ENCODE data around the gene ACSBG1. TPM values are rescaled to one million over a fixed set of nuclear protein-coding genes. Genes with fewer than 3 reads are reported as not detected.

ACSBG1 gene
- total RNA-seq, 1 experiment from 2014 or later: not detected

GRCh38 chr15:78236491-78236890 is 2.1 kb upstream of the ACSBG1 start:
- Histone ChIP-seq H3K4me3 (no peak overlapping the region), H3K9me3 (no peaks in the 10 kb centered on the region), H3K27me3 (no peaks in the 10 kb centered on the region), H3K36me3 (no peaks in the 10 kb centered on the region)
- DNase-seq: no peak

- Histone ChIP-seq H3K9me3 (no peaks in the 10 kb centered on the region), H3K36me3 (no peaks in the 10 kb centered on the region), H3K4me3 (no peak overlapping the region), H3K27me3 (no peaks in the 10 kb centered on the region)
- no peak for DNase-seq
These were observed 869 bp downstream of the ACSBG1 start for GRCh38 chr15:78233496-78233895.

DNA sequence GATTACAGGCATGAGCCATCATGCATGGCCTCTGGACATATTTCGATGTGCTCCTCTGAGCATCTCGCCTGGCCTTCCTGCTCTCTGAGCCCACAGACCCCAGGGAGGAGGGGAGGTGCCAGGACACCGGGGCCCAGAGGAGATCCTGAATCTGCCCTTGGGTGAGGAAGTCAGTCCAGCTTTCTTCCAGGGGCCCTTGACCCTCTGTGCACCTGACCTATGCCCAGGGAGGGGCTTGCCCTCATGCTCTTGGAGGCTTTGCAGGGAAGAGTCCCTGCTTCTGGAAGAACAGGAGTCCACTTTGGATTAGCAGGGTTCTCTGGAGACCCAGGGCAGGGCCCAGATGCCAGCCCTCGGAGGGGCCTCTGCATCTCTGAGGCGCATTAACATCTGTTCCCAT is 1.4 kb downstream of the ACSBG1 start:
- DNase-seq: no peak
- H3K9me3 ChIP-seq: no peaks in the 10 kb centered on the region
- H3K36me3 ChIP-seq: no peaks in the 10 kb centered on the region
- H3K4me3 ChIP-seq: no peak overlapping the region
- H3K27me3 ChIP-seq: no peaks in the 10 kb centered on the region

- DNase-seq: no peak
- Histone ChIP-seq H3K9me3 (peaks cover 3% of the 10 kb centered on the region; the same call in 1 of the 2 replicates), H3K4me3 (no peak overlapping the region), H3K36me3 (no peaks in the 10 kb centered on the region), H3K27me3 (no peaks in the 10 kb centered on the region)
These were observed 4.6 kb downstream of the ACSBG1 start for GRCh38 chr15:78229431-78230406.

DNA sequence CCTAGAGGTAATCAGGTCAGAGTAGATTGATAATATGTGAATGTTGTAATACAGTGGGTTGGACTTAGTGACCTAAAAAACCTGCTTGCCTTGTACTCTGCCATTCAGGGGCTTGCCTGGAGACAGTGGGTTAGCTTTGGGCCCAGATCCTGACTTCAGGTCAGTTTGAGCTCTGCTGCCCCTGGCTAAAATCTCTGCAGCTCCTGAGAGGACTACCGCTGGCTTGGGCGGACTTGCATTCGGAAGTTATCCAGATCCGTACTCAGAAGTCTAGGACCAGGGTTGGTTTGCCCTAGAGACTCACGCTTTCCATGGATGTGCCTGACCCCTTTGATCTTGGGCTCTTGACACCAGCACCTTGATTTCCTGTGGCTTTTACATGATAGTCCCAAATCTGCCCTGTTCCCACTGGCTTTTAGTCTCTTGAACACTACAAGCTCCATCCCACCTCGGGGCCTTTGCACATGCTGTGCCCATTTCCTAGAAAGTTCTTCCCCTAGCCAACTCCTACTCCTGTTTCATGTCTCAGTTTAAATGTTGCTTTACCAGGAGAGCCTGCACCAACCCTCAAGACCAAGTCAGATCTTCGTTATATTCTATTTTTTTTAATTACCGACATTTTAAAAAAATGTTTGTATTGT is 5.9 kb downstream of the ACSBG1 start:
- no peak for DNase-seq
- H3K9me3 ChIP-seq: peaks cover 4% of the 10 kb centered on the region; the same call in 1 of the 2 replicates
- no peaks in the 10 kb centered on the region for H3K36me3 ChIP-seq
- H3K4me3 ChIP-seq: no peak overlapping the region
- H3K27me3 ChIP-seq: no peaks in the 10 kb centered on the region

DNA sequence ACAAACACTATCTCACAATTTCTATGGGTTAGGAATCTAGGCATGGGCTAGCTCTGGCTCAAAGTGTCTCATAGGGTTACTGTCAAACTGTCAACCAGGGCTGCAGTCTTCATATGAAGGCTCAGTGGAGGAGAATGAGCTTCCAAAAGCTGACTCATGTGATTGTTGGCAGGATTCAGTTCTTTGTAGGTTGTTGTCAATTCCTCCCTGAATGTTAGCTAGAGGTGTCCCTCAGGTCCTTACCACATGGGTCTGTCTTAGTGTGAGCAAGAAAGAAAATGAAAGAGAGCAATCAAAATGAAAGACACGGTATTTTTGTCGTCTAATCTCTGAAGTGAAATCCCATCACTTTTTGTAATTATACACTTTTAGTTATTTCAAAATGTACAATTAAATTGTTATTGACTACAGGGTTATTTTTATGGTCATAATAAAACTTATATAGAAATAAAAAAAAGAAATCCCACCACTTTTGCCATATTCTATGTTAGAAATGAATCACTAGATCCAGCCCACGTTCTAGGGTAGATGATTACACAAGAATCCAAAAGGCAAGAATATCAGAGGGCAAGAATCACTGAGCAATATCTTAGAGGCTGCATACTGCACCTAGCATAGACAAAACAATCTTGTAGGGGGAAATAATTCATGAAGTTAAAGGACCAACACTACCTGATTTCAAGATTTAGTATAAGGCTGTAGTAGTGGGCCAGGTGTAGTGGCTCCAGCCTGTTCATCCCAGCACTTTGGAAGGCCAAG is 8.4 kb downstream of the ACSBG1 start:
- DNase-seq: peak; percentile 64
- Histone ChIP-seq H3K27me3 (no peaks in the 10 kb centered on the region), H3K9me3 (peaks cover 4% of the 10 kb centered on the region; the same call in 1 of the 2 replicates), H3K4me3 (no peak overlapping the region), H3K36me3 (no peaks in the 10 kb centered on the region)

- DNase-seq: no peak
- Histone ChIP-seq H3K27me3 (no peaks in the 10 kb centered on the region), H3K4me3 (no peak overlapping the region), H3K9me3 (peaks cover 4% of the 10 kb centered on the region; the same call in 1 of the 2 replicates), H3K36me3 (no peaks in the 10 kb centered on the region)
These were observed 10.3 kb downstream of the ACSBG1 start for GRCh38 chr15:78224023-78224411.

DNA sequence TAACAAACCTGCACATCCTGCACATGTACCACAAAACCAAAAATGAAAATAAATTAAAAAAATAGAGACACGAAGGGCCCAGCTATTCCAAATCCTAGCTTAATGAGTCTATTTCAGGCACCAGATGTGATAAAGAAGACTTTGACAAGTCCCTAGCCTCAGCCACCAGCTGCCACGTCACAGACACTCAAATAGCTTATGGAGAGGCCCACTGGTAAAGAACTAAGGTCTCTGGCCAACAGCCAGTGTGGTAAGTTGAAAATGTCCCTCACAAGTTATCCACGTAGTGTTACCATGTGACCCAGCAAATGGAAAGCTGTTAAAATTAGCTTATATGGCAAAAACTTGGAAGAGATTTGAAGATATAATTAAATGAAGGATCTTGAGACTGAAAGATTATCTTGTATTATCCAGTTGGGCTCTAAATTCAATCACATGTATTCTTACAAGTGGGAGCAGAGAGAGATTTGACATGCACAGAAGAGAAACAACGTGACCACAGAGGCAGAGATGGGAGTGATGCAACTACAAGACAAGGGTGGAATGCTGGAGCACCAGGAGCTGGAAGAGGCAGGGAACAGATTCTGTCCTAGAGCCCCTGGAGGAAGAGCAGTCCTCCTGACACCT is 10.9 kb downstream of the ACSBG1 start:
- H3K27me3 ChIP-seq: no peaks in the 10 kb centered on the region
- no peak overlapping the region for H3K4me3 ChIP-seq

GRCh38 chr15:78222745-78223395 is 11.5 kb downstream of the ACSBG1 start:
- DNase-seq: no peak
- H3K27me3 ChIP-seq: no peaks in the 10 kb centered on the region
- peaks cover 4% of the 10 kb centered on the region; the same call in 1 of the 2 replicates for H3K9me3 ChIP-seq
- no peak overlapping the region for H3K4me3 ChIP-seq
- no peaks in the 10 kb centered on the region for H3K36me3 ChIP-seq

More for the DNA sequence above, 10.9 kb downstream of the ACSBG1 start:
- no peak for DNase-seq
- Histone ChIP-seq H3K36me3 (no peaks in the 10 kb centered on the region), H3K9me3 (peaks cover 4% of the 10 kb centered on the region; the same call in 1 of the 2 replicates)

DNA sequence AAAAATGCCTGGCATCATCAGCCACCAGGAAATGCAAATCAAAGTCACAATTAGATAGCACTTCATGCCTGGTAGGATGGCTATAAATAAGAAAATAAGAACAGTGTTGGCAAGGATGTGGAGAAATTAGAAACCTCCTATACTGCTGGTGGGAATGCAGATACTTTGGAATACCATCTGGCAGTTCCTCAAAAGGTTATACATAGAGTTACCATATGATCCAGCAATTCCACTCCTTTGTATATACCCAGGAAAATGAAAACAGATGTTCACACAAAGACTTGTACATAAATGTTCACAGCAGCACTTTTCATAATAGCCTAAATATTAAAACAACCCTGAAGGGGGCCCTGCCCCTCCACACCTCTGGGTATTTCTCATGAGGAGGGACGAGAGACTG is 13.7 kb downstream of the ACSBG1 start:
- no peak overlapping the region for H3K4me3 ChIP-seq
- no peaks in the 10 kb centered on the region for H3K27me3 ChIP-seq
- H3K36me3 ChIP-seq: no peaks in the 10 kb centered on the region
- H3K9me3 ChIP-seq: peaks cover 4% of the 10 kb centered on the region; the same call in 1 of the 2 replicates
- no peak for DNase-seq

DNA sequence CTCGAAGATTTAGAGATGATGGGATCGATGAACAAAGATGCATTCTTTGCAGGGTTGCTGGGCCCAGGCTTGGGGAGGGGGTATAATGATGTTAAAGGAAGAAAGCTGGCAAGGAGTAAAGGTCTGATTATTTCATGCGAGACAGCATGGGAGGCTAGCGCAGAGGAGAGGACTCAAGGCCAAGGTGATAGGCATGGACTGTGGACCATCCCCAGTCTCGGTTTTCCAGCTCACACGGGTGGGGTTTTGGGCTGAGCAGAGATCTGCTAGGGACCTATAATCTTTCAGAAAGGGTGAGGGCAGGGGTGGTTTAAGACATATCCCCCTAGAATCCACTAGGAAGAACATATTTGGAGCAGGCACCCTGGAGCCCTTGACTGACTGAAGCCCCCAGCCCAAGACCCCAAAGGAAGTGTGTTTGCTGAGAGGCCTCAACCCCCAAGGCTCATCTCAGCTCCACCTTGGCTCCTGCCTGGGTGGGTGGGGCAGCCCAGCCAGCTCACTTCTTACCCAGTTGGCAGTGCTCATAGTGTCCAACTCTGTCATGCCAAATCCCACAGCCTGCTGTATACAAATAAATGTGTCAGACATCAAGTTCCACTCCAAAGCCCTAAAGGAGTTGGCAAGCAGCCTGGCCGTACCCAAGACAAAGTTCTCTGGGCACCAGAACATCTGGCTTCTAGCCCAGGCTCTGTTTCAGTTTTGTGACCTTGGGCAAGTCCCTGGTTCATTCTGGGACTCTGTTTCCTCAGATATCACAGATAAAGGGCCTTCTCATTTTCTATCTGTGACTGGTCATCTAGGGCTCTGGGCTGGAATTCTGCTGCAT is 17.9 kb downstream of the ACSBG1 start:
- H3K4me3 ChIP-seq: no peak overlapping the region
- no peaks in the 10 kb centered on the region for H3K27me3 ChIP-seq
- DNase-seq: peak; percentile 96
- no peaks in the 10 kb centered on the region for H3K9me3 ChIP-seq
- H3K36me3 ChIP-seq: no peaks in the 10 kb centered on the region

DNA sequence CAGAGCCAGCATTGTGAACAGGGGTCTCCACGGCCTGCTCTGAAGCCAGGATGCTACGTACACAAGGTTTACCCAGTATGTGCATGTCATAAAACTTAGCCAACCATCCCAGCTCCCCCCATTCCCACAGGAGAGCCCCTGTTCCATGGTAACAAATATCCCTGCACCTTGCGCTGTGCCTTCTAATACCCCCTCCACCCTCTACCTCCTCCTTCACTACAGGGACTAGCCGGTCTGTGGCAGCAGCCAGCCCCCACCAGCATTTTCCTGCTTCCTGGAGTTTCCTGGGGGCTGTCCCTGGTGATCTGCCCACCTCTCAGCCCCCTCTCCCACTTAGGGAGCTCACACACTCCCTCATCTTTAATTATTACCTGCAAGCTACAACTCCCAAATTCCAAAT is 20.4 kb downstream of the ACSBG1 start:
- H3K9me3 ChIP-seq: no peaks in the 10 kb centered on the region

GRCh38 chr15:78213425-78213750 is 21.0 kb downstream of the ACSBG1 start:
- H3K36me3 ChIP-seq: no peaks in the 10 kb centered on the region
- H3K4me3 ChIP-seq: no peak overlapping the region
- no peak for DNase-seq
- H3K27me3 ChIP-seq: no peaks in the 10 kb centered on the region
- no peaks in the 10 kb centered on the region for H3K9me3 ChIP-seq

More for the DNA sequence above, 20.4 kb downstream of the ACSBG1 start:
- Histone ChIP-seq H3K36me3 (no peaks in the 10 kb centered on the region), H3K4me3 (no peak overlapping the region), H3K27me3 (no peaks in the 10 kb centered on the region)
- no peak for DNase-seq

- no peaks in the 10 kb centered on the region for H3K27me3 ChIP-seq
- no peaks in the 10 kb centered on the region for H3K36me3 ChIP-seq
- peak; percentile 96 for DNase-seq
- H3K4me3 ChIP-seq: no peak overlapping the region
- H3K9me3 ChIP-seq: no peaks in the 10 kb centered on the region
These were observed 21.6 kb downstream of the ACSBG1 start for GRCh38 chr15:78212546-78213424.

Data from MG63 (cell line).